ENCODE results near the gene BUB3.

BUB3 gene

GRCh38 chr10:123154092-123154710 is at the start of gene BUB3:
Gene BUB3 (plus strand): TSS chr10:123154402. CDS start chr10:123154918, 516 bp downstream.
- peak within 1 kb of the TSS; percentile 99 for H3K4me3 Mint-ChIP-seq
- peaks cover 28% of the 10 kb centered on the region for H3K27me3 Mint-ChIP-seq (ENCODE audit: low read depth)
- no peaks in the 10 kb centered on the region for H3K9me3 Mint-ChIP-seq
- peaks cover 42% of the 10 kb centered on the region for H3K36me3 Mint-ChIP-seq (ENCODE audit: low read depth)
- peak within 1 kb of the TSS; percentile 100 for H3K27ac Mint-ChIP-seq
- H3K4me1 Mint-ChIP-seq (ENCODE audit: low read depth): peaks cover 51% of the 10 kb centered on the region

- Mint-ChIP-seq H3K27ac (no peak overlapping the region), H3K27me3 (ENCODE audit: low read depth) (peaks cover 4% of the 10 kb centered on the region), H3K36me3 (ENCODE audit: low read depth) (no peaks in the 10 kb centered on the region), H3K9me3 (no peaks in the 10 kb centered on the region), H3K4me3 (no peak overlapping the region), H3K4me1 (ENCODE audit: low read depth) (no peaks in the 10 kb centered on the region)
These were observed 44.7 kb upstream of the BUB3 start for GRCh38 chr10:123109466-123109865.

GRCh38 chr10:123117644-123118417 is 36.4 kb upstream of the BUB3 start:
- H3K9me3 Mint-ChIP-seq: no peaks in the 10 kb centered on the region
- no peaks in the 10 kb centered on the region for H3K4me1 Mint-ChIP-seq (ENCODE audit: low read depth)
- H3K27ac Mint-ChIP-seq: no peak overlapping the region
- H3K36me3 Mint-ChIP-seq (ENCODE audit: low read depth): no peaks in the 10 kb centered on the region
- H3K27me3 Mint-ChIP-seq (ENCODE audit: low read depth): peaks cover 23% of the 10 kb centered on the region
- no peak overlapping the region for H3K4me3 Mint-ChIP-seq

- H3K9me3 Mint-ChIP-seq: no peaks in the 10 kb centered on the region
- H3K27me3 Mint-ChIP-seq (ENCODE audit: low read depth): peaks cover 25% of the 10 kb centered on the region
- H3K4me1 Mint-ChIP-seq (ENCODE audit: low read depth): no peaks in the 10 kb centered on the region
- no peak overlapping the region for H3K4me3 Mint-ChIP-seq
- H3K36me3 Mint-ChIP-seq (ENCODE audit: low read depth): no peaks in the 10 kb centered on the region
- no peak overlapping the region for H3K27ac Mint-ChIP-seq
These were observed 35.1 kb upstream of the BUB3 start for GRCh38 chr10:123119081-123119480.

- H3K27me3 Mint-ChIP-seq (ENCODE audit: low read depth): peaks cover 54% of the 10 kb centered on the region
- no peaks in the 10 kb centered on the region for H3K36me3 Mint-ChIP-seq (ENCODE audit: low read depth)
- H3K9me3 Mint-ChIP-seq: no peaks in the 10 kb centered on the region
- no peaks in the 10 kb centered on the region for H3K4me1 Mint-ChIP-seq (ENCODE audit: low read depth)
- no peak overlapping the region for H3K27ac Mint-ChIP-seq
- no peak overlapping the region for H3K4me3 Mint-ChIP-seq
These were observed 28.0 kb upstream of the BUB3 start for GRCh38 chr10:123126246-123126645.

GRCh38 chr10:123129618-123130271 is 24.5 kb upstream of the BUB3 start:
- H3K9me3 Mint-ChIP-seq: no peaks in the 10 kb centered on the region
- H3K36me3 Mint-ChIP-seq (ENCODE audit: low read depth): peaks cover 4% of the 10 kb centered on the region
- no peak overlapping the region for H3K27ac Mint-ChIP-seq
- H3K4me1 Mint-ChIP-seq (ENCODE audit: low read depth): peaks cover 14% of the 10 kb centered on the region
- no peak overlapping the region for H3K4me3 Mint-ChIP-seq
- peaks cover 79% of the 10 kb centered on the region for H3K27me3 Mint-ChIP-seq (ENCODE audit: low read depth)

- Mint-ChIP-seq H3K36me3 (ENCODE audit: low read depth) (peaks cover 6% of the 10 kb centered on the region), H3K4me1 (ENCODE audit: low read depth) (peaks cover 16% of the 10 kb centered on the region), H3K27ac (peak overlapping the region; percentile 89), H3K4me3 (peak overlapping the region; percentile 68), H3K27me3 (ENCODE audit: low read depth) (peaks cover 80% of the 10 kb centered on the region), H3K9me3 (no peaks in the 10 kb centered on the region)
These were observed 21.4 kb upstream of the BUB3 start for GRCh38 chr10:123132576-123133477.

GRCh38 chr10:123133541-123134342 is 20.5 kb upstream of the BUB3 start:
- Mint-ChIP-seq H3K27ac (peak overlapping the region; percentile 45), H3K4me3 (no peak overlapping the region), H3K4me1 (ENCODE audit: low read depth) (peaks cover 18% of the 10 kb centered on the region), H3K9me3 (no peaks in the 10 kb centered on the region), H3K36me3 (ENCODE audit: low read depth) (peaks cover 6% of the 10 kb centered on the region), H3K27me3 (ENCODE audit: low read depth) (peaks cover 82% of the 10 kb centered on the region)

GRCh38 chr10:123134343-123134914 is 19.8 kb upstream of the BUB3 start:
- H3K27me3 Mint-ChIP-seq (ENCODE audit: low read depth): peaks cover 82% of the 10 kb centered on the region
- peak overlapping the region; percentile 14 for H3K4me3 Mint-ChIP-seq
- H3K27ac Mint-ChIP-seq: peak overlapping the region; percentile 57
- peaks cover 18% of the 10 kb centered on the region for H3K4me1 Mint-ChIP-seq (ENCODE audit: low read depth)
- no peaks in the 10 kb centered on the region for H3K9me3 Mint-ChIP-seq
- peaks cover 6% of the 10 kb centered on the region for H3K36me3 Mint-ChIP-seq (ENCODE audit: low read depth)

GRCh38 chr10:123134915-123135414 is 19.2 kb upstream of the BUB3 start:
- Mint-ChIP-seq H3K27me3 (ENCODE audit: low read depth) (peaks cover 82% of the 10 kb centered on the region), H3K4me3 (no peak overlapping the region), H3K27ac (peak overlapping the region; percentile 57), H3K9me3 (no peaks in the 10 kb centered on the region), H3K36me3 (ENCODE audit: low read depth) (peaks cover 6% of the 10 kb centered on the region), H3K4me1 (ENCODE audit: low read depth) (peaks cover 18% of the 10 kb centered on the region)

GRCh38 chr10:123135415-123136141 is 18.6 kb upstream of the BUB3 start, which contains the start of gene HMX3:
Gene HMX3 (plus strand): TSS chr10:123135970. CDS start chr10:123136051, 81 bp downstream.
- H3K4me1 Mint-ChIP-seq (ENCODE audit: low read depth): peaks cover 20% of the 10 kb centered on the region
- no peaks in the 10 kb centered on the region for H3K9me3 Mint-ChIP-seq
- H3K36me3 Mint-ChIP-seq (ENCODE audit: low read depth): peaks cover 6% of the 10 kb centered on the region
- H3K27ac Mint-ChIP-seq: peak within 1 kb of the TSS; percentile 57
- peaks cover 82% of the 10 kb centered on the region for H3K27me3 Mint-ChIP-seq (ENCODE audit: low read depth)
- H3K4me3 Mint-ChIP-seq: peak within 1 kb of the TSS; percentile 17

- Mint-ChIP-seq H3K4me1 (ENCODE audit: low read depth) (peaks cover 20% of the 10 kb centered on the region), H3K27me3 (ENCODE audit: low read depth) (peaks cover 83% of the 10 kb centered on the region), H3K36me3 (ENCODE audit: low read depth) (peaks cover 6% of the 10 kb centered on the region), H3K27ac (no peak overlapping the region), H3K9me3 (no peaks in the 10 kb centered on the region), H3K4me3 (peak overlapping the region; percentile 17)
These were observed 17.9 kb upstream of the BUB3 start for GRCh38 chr10:123136221-123136805.

All from T-helper 1 cell treated with Interleukin-12 subunit alpha and Interleukin-12 subunit beta and Interleukin-4 antibody, amounts not matched to agents 30 μg/mL and 1 μg/mL, for 36 hours (primary cell).